ENCODE data around the gene C12orf50.

DNA sequence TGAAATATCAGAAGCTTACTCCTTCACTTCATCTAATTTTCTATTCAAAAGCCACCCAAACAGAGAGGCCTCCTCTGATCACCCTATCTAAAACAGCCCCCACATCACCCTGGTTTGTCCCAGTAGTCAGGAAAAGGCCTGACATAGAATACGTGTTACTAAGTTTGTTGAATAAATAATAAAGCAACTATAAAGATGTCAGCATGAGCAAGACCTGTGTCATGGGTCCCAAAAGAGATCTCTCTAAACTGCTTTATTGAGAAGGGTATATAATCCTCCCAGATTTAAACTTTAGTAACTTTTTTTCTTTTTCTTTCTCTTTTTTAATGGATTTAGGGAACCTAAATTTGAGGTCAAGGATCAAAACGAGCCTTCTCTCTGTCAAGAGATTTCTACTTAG is 27.4 kb upstream of the C12orf50 start:
- no peak for TF ChIP-seq POLR2A (IDR thresholded peaks at IDR 0.05)
- TF ChIP-seq, protein P1, sequence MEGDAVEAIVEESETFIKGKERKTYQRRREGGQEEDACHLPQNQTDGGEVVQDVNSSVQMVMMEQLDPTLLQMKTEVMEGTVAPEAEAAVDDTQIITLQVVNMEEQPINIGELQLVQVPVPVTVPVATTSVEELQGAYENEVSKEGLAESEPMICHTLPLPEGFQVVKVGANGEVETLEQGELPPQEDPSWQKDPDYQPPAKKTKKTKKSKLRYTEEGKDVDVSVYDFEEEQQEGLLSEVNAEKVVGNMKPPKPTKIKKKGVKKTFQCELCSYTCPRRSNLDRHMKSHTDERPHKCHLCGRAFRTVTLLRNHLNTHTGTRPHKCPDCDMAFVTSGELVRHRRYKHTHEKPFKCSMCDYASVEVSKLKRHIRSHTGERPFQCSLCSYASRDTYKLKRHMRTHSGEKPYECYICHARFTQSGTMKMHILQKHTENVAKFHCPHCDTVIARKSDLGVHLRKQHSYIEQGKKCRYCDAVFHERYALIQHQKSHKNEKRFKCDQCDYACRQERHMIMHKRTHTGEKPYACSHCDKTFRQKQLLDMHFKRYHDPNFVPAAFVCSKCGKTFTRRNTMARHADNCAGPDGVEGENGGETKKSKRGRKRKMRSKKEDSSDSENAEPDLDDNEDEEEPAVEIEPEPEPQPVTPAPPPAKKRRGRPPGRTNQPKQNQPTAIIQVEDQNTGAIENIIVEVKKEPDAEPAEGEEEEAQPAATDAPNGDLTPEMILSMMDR (IDR thresholded peaks at IDR 0.05): no peak

All from gastroesophageal sphincter (tissue), 3 donors.